HFFc6 (cell line): ENCODE results near the gene PRR33. TPM values are rescaled to one million over a fixed set of nuclear protein-coding genes. Genes with fewer than 3 reads are reported as not detected.

Experiments
- DNase-seq: peaks from one replicate; pipeline ENCODE4 v3.0.0-alpha.2; 2018
- H3K27ac Mint-ChIP-seq: 2 replicates; pipeline ENCODE4 v1.8.0; 2020; ENCODE audit warnings: mild to moderate bottlenecking, mixed read lengths
- H3K27me3 Mint-ChIP-seq: 2 replicates; pipeline ENCODE4 v1.8.0; 2021; ENCODE audit warnings: mild to moderate bottlenecking, moderate library complexity, mixed read lengths; ENCODE audit not compliant: insufficient read depth
- H3K36me3 Mint-ChIP-seq: 2 replicates; pipeline ENCODE4 v1.8.0; 2021; ENCODE audit warnings: low read depth, mixed read lengths
- H3K4me1 Mint-ChIP-seq: 2 replicates; pipeline ENCODE4 v1.8.0; 2020; ENCODE audit warnings: low read depth, mixed read lengths
- H3K4me3 Mint-ChIP-seq: 2 replicates; pipeline ENCODE4 v1.8.0; 2020; ENCODE audit warnings: mild to moderate bottlenecking, moderate library complexity, mixed read lengths
- H3K9me3 Mint-ChIP-seq: 2 replicates; pipeline ENCODE4 v1.8.0; 2020; ENCODE audit warnings: mild to moderate bottlenecking, mixed read lengths
- CTCF ChIP-seq: fragments of 200-600 bp; sonication (generic); IDR thresholded peaks from 2 replicates; pipeline ENCODE4 v1.5.0; 2021; ENCODE audit warnings: antibody characterized with exemption, mild to moderate bottlenecking
- total RNA-seq, 6 experiments: library from RNA; stranded (reverse); fragmentation: NEBNext Ultra II Directional; extraction: Animal tissue kit (Norgen Biotek cat#: 25700); gene quantifications; 2 replicates in 1 of 6; 3 replicates in 5 of 6; pipeline ENCODE4 v1.2.3, GENCODE V29; 2021

PRR33 gene
- total RNA-seq, 6 experiments from 2014 or later: not detected

DNA sequence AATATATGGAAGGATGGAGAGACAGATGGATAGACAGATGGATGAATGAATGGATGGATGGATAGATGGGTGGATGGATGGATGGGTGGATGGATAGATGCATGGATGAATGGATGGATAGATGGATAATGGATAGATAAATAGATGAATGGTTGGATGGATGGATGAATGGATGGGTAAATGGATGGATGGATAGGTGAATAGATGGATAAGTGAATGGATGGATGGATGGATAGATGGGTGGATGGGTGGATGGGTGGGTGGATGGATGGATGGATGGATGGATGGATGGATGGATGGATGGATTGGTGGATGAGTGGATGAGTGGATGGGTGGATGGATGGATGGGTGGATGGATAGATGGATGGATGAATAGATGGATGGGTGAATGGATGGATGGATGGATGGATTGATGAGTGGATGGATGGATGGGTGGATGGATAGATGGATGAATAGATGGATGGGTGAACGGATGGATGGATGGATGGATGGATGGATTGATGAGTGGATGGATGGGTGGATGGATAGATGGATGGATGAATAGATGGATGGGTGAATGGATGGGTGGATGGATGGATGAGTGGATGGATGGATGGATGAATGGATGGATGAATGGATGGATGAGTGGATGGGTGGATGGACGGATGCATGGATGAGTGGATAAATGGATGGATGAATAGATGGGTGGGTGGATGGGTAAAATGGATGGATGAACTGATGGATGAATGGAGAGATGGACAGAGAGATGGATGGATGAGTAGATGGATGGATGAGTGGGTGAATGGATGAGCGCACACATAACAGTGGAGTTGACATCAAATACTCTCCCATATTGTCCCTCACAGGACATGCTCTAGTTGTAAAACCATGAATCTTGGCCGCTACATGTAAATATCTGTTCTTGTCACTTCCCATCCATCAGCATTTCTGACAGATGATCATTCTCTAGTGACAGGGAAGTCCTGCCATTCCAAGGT is 30.0 kb downstream of the PRR33 start:
- no peak for DNase-seq
- peaks cover 20% of the 10 kb centered on the region for H3K4me1 Mint-ChIP-seq
- H3K27me3 Mint-ChIP-seq: peaks cover 1% of the 10 kb centered on the region; the same call in 1 of the 2 replicates
- H3K4me3 Mint-ChIP-seq: no peak overlapping the region
- no peaks in the 10 kb centered on the region for H3K9me3 Mint-ChIP-seq
- no peak for TF ChIP-seq CTCF
- no peak overlapping the region for H3K27ac Mint-ChIP-seq
- no peaks in the 10 kb centered on the region for H3K36me3 Mint-ChIP-seq

DNA sequence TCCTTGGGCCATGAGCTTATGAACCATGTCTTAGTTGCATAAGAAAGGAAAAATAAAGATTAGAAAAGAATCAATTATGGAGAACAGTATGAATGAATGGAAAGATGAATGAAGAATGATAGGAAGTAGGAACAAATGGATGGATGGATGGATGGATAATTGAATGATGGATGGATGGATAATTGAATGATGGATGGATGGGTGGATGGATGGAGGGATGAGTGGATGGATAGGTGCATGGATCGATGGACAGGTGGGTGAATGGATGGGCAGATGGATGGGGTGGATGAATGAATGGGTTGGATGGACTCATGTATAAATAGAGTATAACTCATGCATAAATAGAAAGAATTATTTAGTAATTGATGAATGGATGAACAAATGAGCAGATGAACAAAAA is 31.6 kb downstream of the PRR33 start:
- Mint-ChIP-seq H3K36me3 (no peaks in the 10 kb centered on the region), H3K4me1 (peaks cover 20% of the 10 kb centered on the region), H3K4me3 (no peak overlapping the region), H3K27ac (no peak overlapping the region), H3K9me3 (no peaks in the 10 kb centered on the region), H3K27me3 (peaks cover 3% of the 10 kb centered on the region; the same call in 1 of the 2 replicates)
- no peak for TF ChIP-seq CTCF
- DNase-seq: no peak

DNA sequence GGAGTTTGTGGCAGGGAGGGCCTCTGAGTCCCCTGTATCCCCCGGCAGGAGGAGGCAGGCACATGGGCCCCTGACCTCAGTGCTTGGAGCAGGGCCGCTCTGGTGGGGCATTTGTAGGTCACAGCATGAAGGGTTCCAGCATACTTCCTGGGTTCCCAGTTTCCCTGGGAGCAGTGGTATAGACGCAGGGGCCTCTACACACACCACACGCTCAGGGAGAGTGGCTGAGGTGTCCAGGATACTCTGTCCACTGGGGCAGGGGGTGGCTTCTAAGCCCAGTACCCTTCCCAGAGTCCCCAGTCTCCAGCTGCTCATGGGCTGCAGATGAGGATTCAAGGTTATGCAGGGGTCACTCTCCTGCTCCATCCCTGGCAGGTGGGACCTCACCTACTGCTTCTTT is 32.7 kb downstream of the PRR33 start:
- H3K36me3 Mint-ChIP-seq: no peaks in the 10 kb centered on the region
- DNase-seq: no peak
- no peak overlapping the region for H3K27ac Mint-ChIP-seq
- H3K9me3 Mint-ChIP-seq: no peaks in the 10 kb centered on the region
- no peak overlapping the region for H3K4me3 Mint-ChIP-seq
- no peak for TF ChIP-seq CTCF
- H3K27me3 Mint-ChIP-seq: peaks cover 6% of the 10 kb centered on the region; the same call in 1 of the 2 replicates
- peaks cover 14% of the 10 kb centered on the region for H3K4me1 Mint-ChIP-seq

DNA sequence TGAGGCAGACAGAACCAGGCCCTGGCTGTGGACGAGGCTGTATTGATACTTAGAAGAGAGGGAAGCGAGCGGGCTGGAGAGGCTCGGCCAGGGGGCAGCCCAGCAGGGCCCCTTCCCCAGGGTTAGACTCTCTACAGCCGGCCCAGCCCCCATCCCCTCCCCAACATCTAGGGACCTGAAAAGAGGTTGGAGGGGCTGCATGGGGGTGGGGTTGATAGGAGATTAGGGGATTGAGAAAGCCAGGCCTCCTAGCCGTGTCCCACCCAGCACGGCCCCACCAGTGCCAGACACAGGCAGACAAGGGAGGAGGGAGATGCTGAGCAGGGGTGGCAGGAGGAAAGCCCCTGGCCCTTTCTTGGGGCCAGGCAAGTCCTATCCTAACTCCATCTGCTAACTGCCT is 33.1 kb downstream of the PRR33 start:
- H3K9me3 Mint-ChIP-seq: no peaks in the 10 kb centered on the region
- H3K4me1 Mint-ChIP-seq: peaks cover 10% of the 10 kb centered on the region
- no peak for DNase-seq
- no peak for TF ChIP-seq CTCF
- no peak overlapping the region for H3K27ac Mint-ChIP-seq
- H3K36me3 Mint-ChIP-seq: no peaks in the 10 kb centered on the region
- peaks cover 10% of the 10 kb centered on the region; the same call in 1 of the 2 replicates for H3K27me3 Mint-ChIP-seq
- no peak overlapping the region for H3K4me3 Mint-ChIP-seq

GRCh38 chr11:1858154-1858553 is 33.5 kb downstream of the PRR33 start:
- Mint-ChIP-seq H3K4me1 (peaks cover 5% of the 10 kb centered on the region), H3K4me3 (no peak overlapping the region), H3K27me3 (peaks cover 14% of the 10 kb centered on the region; the same call in 1 of the 2 replicates), H3K36me3 (no peaks in the 10 kb centered on the region), H3K27ac (no peak overlapping the region), H3K9me3 (no peaks in the 10 kb centered on the region)
- TF ChIP-seq CTCF: no peak
- DNase-seq: no peak
